Measurements from ENCODE around the gene HEATR9. TPM values are rescaled to one million over a fixed set of nuclear protein-coding genes. Genes with fewer than 3 reads are reported as not detected.

The HEATR9 gene, protein sequence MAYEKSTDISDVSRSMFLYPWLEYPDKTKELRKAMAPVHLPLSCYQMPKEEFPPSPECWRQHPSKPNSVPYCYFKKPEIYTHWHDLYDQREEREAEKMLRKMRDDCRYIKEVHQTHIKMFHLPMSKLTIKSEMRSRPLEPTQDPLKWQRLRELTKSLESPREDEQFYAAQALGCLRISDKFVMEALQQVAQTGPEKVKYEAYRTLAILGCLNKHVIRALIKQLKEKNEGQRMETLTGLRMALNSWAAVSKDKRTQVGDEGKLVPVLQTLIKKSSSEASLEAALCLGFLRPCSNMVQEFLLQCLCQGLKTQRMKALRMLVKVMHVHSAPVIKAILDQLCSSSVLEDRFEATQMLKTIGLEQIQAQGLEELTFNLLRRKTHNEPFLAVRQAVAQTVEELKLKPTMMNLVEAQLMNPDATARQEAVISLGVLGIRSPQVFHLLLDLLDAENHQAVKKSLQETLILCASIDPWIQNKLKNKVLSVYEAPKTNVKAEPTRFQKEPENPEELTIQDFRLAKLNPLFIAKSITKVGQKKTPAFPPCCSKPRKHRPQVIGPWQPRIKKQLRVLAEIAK
- total RNA-seq (2014; rRNA removed; shearing (Covaris generic); ENCODE audit: low replicate concordance) = not detected in 2 replicates

GRCh38 chr17:35868737-35869136 lies at the start of gene HEATR9:
TSS of gene HEATR9 (minus strand) at chr17:35868891. CDS start at chr17:35868742, 149 bp downstream.
- in situ Hi-C loops (cut with HindIII; ENCODE audit: low pct_unique_long_range_greater_than_20kb, low sequenced_read_pairs) = no loop called here

DNA sequence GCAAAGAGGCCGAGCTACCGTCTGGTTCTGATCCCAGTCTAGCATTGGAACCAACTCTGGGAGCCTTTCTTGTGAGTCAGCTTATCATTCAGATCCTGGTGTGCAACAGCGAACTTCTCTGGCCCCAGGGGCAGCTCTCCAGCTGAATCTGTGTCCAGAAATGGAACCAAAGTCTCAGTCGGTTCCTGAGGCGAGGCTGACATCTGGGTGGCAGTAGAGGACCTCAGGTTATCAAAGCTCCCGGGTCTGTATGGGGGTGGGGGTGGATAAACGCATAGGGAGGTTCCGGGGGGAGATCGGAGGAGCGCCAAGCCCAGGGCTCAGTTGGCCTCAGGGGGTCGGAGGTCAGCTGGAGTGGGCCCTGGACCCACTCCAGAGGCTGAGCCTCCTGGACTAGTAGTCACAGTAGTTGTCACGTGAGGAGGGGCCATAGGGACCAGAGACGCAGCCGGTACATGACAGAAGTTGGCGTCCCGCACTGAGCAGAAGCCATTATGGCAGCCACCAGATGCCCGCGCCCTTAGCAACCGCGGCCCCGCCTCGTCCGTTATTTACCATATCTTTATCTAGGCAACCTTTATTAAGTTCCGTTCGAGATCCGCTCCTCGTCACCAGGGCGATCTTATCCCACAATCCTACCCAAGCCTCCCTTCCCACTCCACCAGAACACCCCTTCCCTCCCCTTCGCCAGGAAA lies 49.0 kb upstream of the HEATR9 start:
- in situ Hi-C loops (cut with HindIII; ENCODE audit: low pct_unique_long_range_greater_than_20kb, low sequenced_read_pairs) = no loop called here
- DNase-seq (ENCODE audit: low read depth) = no peak

More at GRCh38 chr17:35868737-35869136, at the start of gene HEATR9:
- no peak for DNase-seq (ENCODE audit: low read depth)

DNA sequence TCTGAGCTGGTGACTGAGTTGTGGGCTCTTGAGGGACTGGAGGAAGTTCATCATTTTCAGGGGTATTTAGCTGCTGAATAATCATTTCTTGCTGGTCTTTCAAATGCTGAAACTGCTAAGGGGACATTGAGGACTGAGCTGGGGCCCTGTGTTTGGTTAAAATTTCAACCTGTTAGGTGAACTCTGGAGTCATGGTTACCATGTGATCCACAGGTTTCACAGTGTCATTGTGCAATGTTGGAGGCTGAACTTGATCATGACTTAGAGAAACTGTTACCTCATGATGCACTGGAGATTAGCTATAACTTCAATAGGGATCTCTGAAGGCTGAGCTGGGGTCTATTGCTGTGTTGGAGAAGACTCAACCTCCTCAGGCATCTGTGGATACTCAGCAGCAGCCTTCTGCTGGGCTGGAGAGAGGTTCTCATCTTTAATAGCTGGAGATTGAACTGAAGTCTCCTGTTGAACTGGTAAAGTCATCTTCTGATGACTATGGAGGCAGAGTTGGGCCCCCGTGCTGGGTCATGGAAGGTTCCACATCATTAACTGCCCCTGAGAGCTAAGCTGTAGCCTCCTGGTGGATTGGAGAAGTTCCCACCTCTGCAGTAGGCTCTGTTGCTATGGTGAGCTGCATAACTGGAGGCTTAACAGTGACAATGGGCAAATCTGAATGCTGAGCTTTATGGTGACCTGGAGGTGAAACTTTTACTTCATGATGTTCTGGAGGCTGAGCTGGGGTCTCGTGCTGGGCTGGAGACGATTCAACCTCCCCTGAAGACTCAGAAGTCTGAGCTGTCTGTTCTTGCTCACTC lies 46.7 kb upstream of the HEATR9 start:
- DNase-seq (ENCODE audit: low read depth) = no peak
- in situ Hi-C loops (cut with HindIII; ENCODE audit: low pct_unique_long_range_greater_than_20kb, low sequenced_read_pairs) = no loop called here

DNA sequence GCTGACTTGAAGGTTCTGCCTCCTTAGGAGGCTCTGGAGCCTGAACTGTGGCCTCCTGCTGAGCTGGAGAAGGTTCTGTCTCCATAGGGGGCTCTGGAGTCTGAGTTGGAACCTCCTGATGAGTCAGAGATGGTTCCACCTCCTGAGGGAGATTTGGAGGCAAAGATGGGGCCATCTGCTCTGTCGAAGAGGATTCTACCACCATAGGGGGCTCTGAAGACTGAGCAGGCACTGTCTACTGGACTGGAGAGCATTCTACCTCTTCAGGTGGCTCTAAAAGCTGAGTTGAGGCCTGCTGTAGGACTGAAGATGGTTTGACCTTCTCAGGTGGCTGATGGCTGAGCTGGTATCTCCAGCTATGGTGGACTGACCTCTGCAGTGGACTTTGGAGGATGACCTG lies 45.7 kb upstream of the HEATR9 start:
- no peak for DNase-seq (ENCODE audit: low read depth)
- in situ Hi-C loops (cut with HindIII; ENCODE audit: low pct_unique_long_range_greater_than_20kb, low sequenced_read_pairs) = no loop called here

DNA sequence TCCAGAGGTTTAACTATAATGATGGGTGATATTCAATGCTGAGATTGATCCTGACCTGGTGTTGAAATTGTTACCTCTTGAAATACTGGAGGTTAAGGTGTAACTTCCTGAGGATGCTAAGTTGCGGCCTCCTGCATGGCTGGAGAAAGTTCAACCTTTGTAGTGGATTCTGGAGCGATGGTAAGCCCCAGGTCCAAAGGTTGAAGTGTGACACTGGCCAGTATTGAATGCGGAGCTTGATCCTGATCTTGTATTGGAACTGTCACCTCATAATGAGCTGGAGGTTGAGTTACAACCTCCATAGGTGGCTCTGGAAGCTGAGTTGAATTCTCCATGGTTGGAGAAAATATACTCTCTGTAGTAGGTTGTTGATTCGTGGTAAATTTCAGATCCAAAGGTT lies 44.9 kb upstream of the HEATR9 start:
- in situ Hi-C loops (cut with HindIII; ENCODE audit: low pct_unique_long_range_greater_than_20kb, low sequenced_read_pairs) = no loop called here
- no peak for DNase-seq (ENCODE audit: low read depth)

DNA sequence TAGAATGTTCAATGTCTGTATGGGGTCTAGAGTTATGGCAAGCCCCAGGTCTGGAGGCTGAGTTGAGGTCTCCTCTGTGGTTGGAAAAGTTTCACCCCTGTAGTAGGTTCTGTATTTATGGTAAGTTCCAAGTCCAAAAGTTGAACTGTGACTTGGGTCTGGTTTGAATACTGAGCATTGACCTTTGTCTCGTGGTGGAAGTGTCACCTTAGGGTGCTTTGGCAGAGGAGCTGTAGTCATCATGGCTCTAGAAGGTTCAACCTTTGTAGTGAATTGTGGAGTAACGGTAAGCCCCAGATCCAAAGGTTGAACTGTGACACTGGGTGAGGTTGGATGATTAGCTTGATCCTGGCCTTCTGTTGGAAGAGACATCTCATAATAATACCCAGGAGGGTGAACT lies 44.3 kb upstream of the HEATR9 start:
- in situ Hi-C loops (cut with HindIII; ENCODE audit: low pct_unique_long_range_greater_than_20kb, low sequenced_read_pairs) = no loop called here

DNA sequence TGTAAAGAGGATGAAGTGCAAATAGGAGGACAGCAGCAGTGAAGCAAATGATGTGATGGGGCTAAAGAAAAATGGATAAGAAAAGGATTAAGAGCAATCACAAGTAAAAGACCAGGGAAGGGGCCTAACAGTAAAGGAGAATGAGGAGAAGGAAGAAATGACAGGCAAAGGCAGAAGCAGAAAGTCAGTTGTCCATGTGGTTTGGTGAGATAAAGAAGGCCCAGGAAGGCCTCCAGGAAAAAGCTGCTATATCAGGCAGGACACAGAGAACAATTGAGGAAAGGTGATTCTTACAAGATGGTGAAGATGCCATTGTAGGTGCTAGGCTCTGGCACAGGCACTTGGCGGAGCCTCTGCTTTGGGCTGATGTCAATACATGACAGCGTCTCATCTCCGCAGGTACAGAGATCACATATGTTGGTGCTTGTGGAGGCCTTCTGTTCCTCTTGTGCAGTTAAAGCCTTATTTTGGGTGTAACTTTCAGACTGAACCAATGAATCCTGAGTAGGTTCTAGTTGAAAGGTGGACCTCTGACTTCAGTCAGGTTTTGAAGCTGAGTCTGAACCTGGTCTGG lies 43.7 kb upstream of the HEATR9 start:
- no peak for DNase-seq (ENCODE audit: low read depth)

More for the DNA sequence above, 44.3 kb upstream of the HEATR9 start:
- no peak for DNase-seq (ENCODE audit: low read depth)

DNA sequence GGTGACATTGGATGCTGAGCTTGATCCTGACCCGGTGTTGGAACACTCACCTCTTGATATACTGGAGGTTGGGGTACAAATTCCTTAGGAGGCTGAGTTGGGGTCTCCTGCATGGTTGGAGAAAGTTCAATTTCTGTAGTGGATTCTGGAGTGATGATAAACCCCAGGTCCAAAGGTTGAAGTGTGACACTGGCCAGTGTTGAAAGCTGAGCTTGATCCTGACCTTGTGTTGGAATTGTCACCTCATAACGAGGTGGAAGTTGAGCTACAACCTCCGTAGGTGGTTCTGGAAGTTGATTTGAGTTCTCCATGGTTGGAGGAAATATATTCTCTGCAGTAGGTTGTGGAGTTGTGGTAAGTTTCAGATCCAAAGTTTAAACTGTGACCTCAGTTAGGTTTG lies 40.7 kb upstream of the HEATR9 start:
- in situ Hi-C loops (cut with HindIII; ENCODE audit: low pct_unique_long_range_greater_than_20kb, low sequenced_read_pairs) = no loop called here
- no peak for DNase-seq (ENCODE audit: low read depth)

More for the DNA sequence above, 43.7 kb upstream of the HEATR9 start:
- in situ Hi-C loops (cut with HindIII; ENCODE audit: low pct_unique_long_range_greater_than_20kb, low sequenced_read_pairs) = no loop called here

DNA sequence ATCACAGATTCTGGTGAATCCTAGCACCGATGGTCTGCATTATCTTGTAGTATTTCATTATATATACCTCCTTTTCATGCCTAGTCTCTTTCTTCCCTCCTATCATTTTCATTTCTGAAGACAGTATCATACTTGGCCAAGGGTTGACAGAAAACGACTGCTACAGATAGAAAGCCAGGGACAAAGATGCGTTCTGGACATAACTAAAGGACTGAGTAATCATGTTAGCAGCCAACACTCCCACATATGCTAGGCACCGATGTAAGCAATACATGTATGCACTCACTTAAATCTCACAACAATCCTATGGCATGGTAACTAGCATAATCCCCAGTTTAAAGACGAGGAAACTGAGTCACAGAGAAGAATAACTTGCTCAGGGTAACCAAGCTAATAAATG lies 39.0 kb upstream of the HEATR9 start:
- DNase-seq (ENCODE audit: low read depth) = no peak
- in situ Hi-C loops (cut with HindIII; ENCODE audit: low pct_unique_long_range_greater_than_20kb, low sequenced_read_pairs) = no loop called here

- DNase-seq (ENCODE audit: low read depth) = no peak
- in situ Hi-C loops (cut with HindIII; ENCODE audit: low pct_unique_long_range_greater_than_20kb, low sequenced_read_pairs) = no loop called here
Measured at GRCh38 chr17:35906926-35907637, 38.4 kb upstream of the HEATR9 start.

DNA sequence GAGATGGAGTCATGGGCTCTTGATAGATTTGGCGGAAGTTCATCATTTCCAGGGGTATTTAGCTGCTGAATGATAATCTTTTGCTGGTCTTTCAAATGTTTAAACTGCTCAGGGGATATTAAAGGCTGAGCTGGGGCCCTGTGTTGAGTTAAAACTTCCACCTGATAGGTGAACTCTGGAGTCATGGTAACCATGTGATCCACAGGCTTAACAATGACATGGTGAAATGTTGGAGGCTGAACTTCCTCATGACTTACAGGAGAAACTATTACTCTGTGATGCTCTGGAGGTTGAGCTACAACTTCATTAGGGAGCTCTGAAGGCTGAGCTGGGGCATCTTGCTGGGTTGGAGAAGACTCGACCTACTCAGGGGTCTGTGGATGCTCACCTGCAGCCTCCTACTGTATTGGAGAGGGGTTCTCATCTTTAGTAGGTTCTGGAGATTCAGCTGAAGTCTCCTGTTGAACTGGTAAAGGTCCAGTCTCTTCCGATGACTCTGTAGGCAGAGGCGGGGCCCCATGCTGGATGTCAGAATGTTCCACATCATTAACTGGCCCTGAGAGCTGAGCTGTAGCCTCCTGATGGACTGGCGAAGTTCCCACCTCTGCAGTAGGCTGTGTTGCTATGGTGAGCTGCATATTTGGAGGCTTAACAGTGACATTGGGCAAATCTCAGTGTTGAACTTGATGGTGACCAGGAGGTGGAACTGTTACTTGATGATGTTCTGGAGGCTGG lies 37.7 kb upstream of the HEATR9 start:
- in situ Hi-C loops (cut with HindIII; ENCODE audit: low pct_unique_long_range_greater_than_20kb, low sequenced_read_pairs) = no loop called here

GRCh38 chr17:35903451-35903850 lies 34.8 kb upstream of the HEATR9 start:
- in situ Hi-C loops (cut with HindIII; ENCODE audit: low pct_unique_long_range_greater_than_20kb, low sequenced_read_pairs) = no loop called here
- DNase-seq (ENCODE audit: low read depth) = no peak

More for the DNA sequence above, 37.7 kb upstream of the HEATR9 start:
- peak; percentile 76 for DNase-seq (ENCODE audit: low read depth)

DNA sequence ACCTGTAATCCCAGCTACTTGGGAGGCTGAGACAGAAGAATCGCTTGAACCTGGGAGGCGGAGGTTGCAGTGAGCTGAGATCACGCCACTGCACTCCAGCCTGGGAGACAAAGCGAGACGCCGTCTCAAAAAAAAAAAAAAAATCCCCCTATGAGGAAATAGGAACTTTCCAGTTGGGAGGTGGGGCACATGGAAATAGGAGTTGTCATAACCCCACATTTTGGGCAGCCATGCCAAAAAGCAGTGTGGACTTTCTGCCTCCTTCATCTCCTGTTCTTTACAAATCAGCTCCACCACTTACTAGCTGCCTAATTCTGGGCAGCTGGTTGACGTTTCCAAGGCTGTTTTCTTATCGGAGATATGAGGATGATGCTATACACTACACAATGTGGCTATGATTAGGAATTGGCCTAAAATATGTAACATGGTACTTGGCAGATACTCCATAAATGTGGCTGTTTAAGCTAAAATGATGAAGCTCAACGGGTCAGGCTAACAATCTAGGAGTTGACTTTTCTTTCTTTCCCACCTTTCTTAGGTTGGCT lies 33.0 kb upstream of the HEATR9 start:
- in situ Hi-C loops (cut with HindIII; ENCODE audit: low pct_unique_long_range_greater_than_20kb, low sequenced_read_pairs) = no loop called here
- no peak for DNase-seq (ENCODE audit: low read depth)

DNA sequence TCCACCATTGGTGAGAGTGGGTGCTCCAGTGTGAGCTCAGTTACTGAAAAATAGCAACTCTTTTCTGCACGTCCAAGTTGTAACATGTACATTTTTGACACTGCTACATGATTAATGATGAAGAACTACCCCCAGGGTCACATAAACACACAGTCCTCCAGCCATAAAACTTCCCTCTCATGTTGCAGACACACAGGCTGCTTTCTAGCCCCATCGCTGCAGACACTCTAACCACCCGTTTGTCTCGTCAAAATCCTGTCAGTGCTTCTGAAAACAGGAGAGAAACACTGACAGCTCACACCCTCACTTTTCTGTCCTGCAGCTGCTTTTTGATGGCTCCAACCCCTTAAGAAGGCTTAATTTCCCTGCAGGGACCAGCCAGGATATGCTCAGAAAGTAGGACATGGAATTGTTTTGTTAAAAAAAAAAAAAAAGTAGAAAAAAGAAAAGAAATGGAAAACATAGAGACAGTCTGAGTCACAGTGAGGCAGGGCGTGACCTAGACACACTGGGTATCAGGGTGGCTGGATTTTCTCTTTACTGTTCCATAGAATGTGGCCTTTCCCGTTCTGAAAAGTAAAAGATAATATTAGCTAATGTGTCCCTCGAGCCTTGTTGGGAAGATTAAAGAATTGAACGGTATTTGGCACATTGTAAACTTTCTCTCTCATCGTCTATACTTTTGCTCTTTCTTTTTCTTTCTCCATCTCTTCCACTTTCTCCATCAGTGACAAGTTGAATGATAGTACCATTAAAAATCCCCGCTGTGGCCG lies 32.2 kb upstream of the HEATR9 start:
- no peak for DNase-seq (ENCODE audit: low read depth)
- in situ Hi-C loops (cut with HindIII; ENCODE audit: low pct_unique_long_range_greater_than_20kb, low sequenced_read_pairs) = no loop called here

GRCh38 chr17:35900280-35900679 lies 31.6 kb upstream of the HEATR9 start:
- no peak for DNase-seq (ENCODE audit: low read depth)
- in situ Hi-C loops (cut with HindIII; ENCODE audit: low pct_unique_long_range_greater_than_20kb, low sequenced_read_pairs) = no loop called here

Data from Caki2 (cell line).